ENCODE measurements around the gene COL8A2. TPM values are rescaled to one million over a fixed set of nuclear protein-coding genes. Genes with fewer than 3 reads are reported as not detected.

The COL8A2 gene
- total RNA-seq, 1 experiment from 2014 or later, result 1.2 TPM

- Histone ChIP-seq H3K27ac (ENCODE audit: low read length) (no peak overlapping the region), H3K36me3 (ENCODE audit: control insufficient read depth, insufficient read depth, low read length) (no peaks in the 10 kb centered on the region), H3K9me3 (ENCODE audit: control insufficient read depth, insufficient read depth, low read depth, low read length) (no peaks in the 10 kb centered on the region), H3K27me3 (ENCODE audit: control insufficient read depth, insufficient read depth, low read length) (no peaks in the 10 kb centered on the region), H3K4me3 (ENCODE audit: low read depth in 2 of 2, low read length in 2 of 2) (no peak overlapping the region), H3K4me1 (ENCODE audit: control insufficient read depth, insufficient read depth, low read length) (no peaks in the 10 kb centered on the region)
- ATAC-seq (no peak), DNase-seq (ENCODE audit: low read depth, low spot score) (no peak)
- no TSS peak for BruUV-seq (replicated peaks)
- intact Hi-C loops (cut with micrococcal nuclease; ENCODE audit: unreplicated experiment), result no loop called here
- TF ChIP-seq SIN3A (IDR thresholded peaks at IDR 0.05; ENCODE audit: borderline replicate concordance, insufficient read depth, low read depth, low read length) (no peak), POLR2AphosphoS5 (IDR thresholded peaks at IDR 0.05; ENCODE audit: low read depth, low read length) (no peak), CTCF (IDR thresholded peaks at IDR 0.05) (no peak), TCF7L2 (IDR thresholded peaks at IDR 0.05; ENCODE audit: low read depth, low read length) (no peak)
- TF ChIP-seq, protein P1, sequence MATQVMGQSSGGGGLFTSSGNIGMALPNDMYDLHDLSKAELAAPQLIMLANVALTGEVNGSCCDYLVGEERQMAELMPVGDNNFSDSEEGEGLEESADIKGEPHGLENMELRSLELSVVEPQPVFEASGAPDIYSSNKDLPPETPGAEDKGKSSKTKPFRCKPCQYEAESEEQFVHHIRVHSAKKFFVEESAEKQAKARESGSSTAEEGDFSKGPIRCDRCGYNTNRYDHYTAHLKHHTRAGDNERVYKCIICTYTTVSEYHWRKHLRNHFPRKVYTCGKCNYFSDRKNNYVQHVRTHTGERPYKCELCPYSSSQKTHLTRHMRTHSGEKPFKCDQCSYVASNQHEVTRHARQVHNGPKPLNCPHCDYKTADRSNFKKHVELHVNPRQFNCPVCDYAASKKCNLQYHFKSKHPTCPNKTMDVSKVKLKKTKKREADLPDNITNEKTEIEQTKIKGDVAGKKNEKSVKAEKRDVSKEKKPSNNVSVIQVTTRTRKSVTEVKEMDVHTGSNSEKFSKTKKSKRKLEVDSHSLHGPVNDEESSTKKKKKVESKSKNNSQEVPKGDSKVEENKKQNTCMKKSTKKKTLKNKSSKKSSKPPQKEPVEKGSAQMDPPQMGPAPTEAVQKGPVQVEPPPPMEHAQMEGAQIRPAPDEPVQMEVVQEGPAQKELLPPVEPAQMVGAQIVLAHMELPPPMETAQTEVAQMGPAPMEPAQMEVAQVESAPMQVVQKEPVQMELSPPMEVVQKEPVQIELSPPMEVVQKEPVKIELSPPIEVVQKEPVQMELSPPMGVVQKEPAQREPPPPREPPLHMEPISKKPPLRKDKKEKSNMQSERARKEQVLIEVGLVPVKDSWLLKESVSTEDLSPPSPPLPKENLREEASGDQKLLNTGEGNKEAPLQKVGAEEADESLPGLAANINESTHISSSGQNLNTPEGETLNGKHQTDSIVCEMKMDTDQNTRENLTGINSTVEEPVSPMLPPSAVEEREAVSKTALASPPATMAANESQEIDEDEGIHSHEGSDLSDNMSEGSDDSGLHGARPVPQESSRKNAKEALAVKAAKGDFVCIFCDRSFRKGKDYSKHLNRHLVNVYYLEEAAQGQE (IDR thresholded peaks at IDR 0.05; ENCODE audit: insufficient read depth in 1 of 2, low read depth in 2 of 2, low read length in 1 of 2), result no peak
- CTCF ChIA-PET, result interaction anchor here (0.5 kb wide), 1 partner anchor 65 kb away, joined by 3 read pairs; no protein-coding TSS in a partner anchor
- POLR2A ChIA-PET, result interaction anchor here (0.8 kb wide), 1 partner anchor 25 kb away, joined by 3 read pairs; no protein-coding TSS in a partner anchor
- in situ Hi-C loops (cut with HindIII; ENCODE audit: low pct_unique_long_range_greater_than_20kb, low sequenced_read_pairs), result no loop called here
Measured at GRCh38 chr1:36067871-36068270, 57.2 kb downstream of the COL8A2 start.

- intact Hi-C loops (cut with micrococcal nuclease; ENCODE audit: unreplicated experiment), result no loop called here
- Histone ChIP-seq H3K9me3 (ENCODE audit: control insufficient read depth, insufficient read depth, low read depth, low read length) (no peaks in the 10 kb centered on the region), H3K4me1 (ENCODE audit: control insufficient read depth, insufficient read depth, low read length) (no peaks in the 10 kb centered on the region), H3K4me3 (ENCODE audit: low read depth in 2 of 2, low read length in 2 of 2) (no peak overlapping the region), H3K27ac (ENCODE audit: low read length) (no peak overlapping the region), H3K27me3 (ENCODE audit: control insufficient read depth, insufficient read depth, low read length) (no peaks in the 10 kb centered on the region), H3K36me3 (ENCODE audit: control insufficient read depth, insufficient read depth, low read length) (no peaks in the 10 kb centered on the region)
- ChIA-PET POLR2A (no interaction called here), CTCF (no interaction called here)
- ATAC-seq, result no peak
- TF ChIP-seq TCF7L2 (IDR thresholded peaks at IDR 0.05; ENCODE audit: low read depth, low read length) (no peak), POLR2AphosphoS5 (IDR thresholded peaks at IDR 0.05; ENCODE audit: low read depth, low read length) (no peak), SIN3A (IDR thresholded peaks at IDR 0.05; ENCODE audit: borderline replicate concordance, insufficient read depth, low read depth, low read length) (no peak), CTCF (IDR thresholded peaks at IDR 0.05) (no peak)
- TF ChIP-seq, protein P1 (IDR thresholded peaks at IDR 0.05; ENCODE audit: insufficient read depth in 1 of 2, low read depth in 2 of 2, low read length in 1 of 2), result no peak
- BruUV-seq (replicated peaks), result no TSS peak
- in situ Hi-C loops (cut with HindIII; ENCODE audit: low pct_unique_long_range_greater_than_20kb, low sequenced_read_pairs), result no loop called here
- no peak for DNase-seq (ENCODE audit: low read depth, low spot score)
Measured at GRCh38 chr1:36062315-36062714, 62.7 kb downstream of the COL8A2 start.

Measured in Panc1 (cell line).